Stimulated activated naive CD8-positive, alpha-beta T cell treated with anti-CD3 and anti-CD28 coated beads, Interleukin-15, Interleukin-2, amounts not matched to agents 100 U/mL and 50 U/mL, for 24 hours (primary cell): ENCODE results near the gene NUDT8.
A peak's percentile ranks its signal among the peaks of the same experiment; 100 is the strongest.
"Not testable (repeated sequence)": the region's sequence is repeated elsewhere in the genome, so short reads cannot be mapped to it uniquely, and the experiment has no call there.

Source experiments
- ATAC-seq: fragments of 150-1000 bp; cut with Tn5 transposase; one replicate; pipeline ENCODE4 v1.10.0; 2021
- DNase-seq: peaks from one replicate; pipeline ENCODE4 v3.0.0; 2021

NUDT8 gene

GRCh38 chr11:67613313-67613959 lies 16.3 kb downstream of the NUDT8 start:
- ATAC-seq (no peak), DNase-seq (no peak)

- no peak for ATAC-seq
- no peak for DNase-seq
Observed at GRCh38 chr11:67612751-67613150, 17.0 kb downstream of the NUDT8 start.

- ATAC-seq = no peak
- no peak for DNase-seq
Observed at GRCh38 chr11:67611704-67612587, 17.8 kb downstream of the NUDT8 start.

GRCh38 chr11:67611165-67611564 lies 18.6 kb downstream of the NUDT8 start:
- ATAC-seq (no peak), DNase-seq (no peak)

GRCh38 chr11:67610302-67610868 lies 19.4 kb downstream of the NUDT8 start:
- no peak for ATAC-seq
- DNase-seq = no peak

- DNase-seq (no peak), ATAC-seq (no peak)
Observed at GRCh38 chr11:67609316-67609715, 20.4 kb downstream of the NUDT8 start.

GRCh38 chr11:67608486-67608885 lies 21.3 kb downstream of the NUDT8 start:
- ATAC-seq (no peak), DNase-seq (no peak)

GRCh38 chr11:67607507-67607906 lies 22.2 kb downstream of the NUDT8 start:
- DNase-seq (no peak), ATAC-seq (no peak)

- peak; percentile 98 for DNase-seq
- peak; percentile 99 for ATAC-seq
Observed at GRCh38 chr11:67606492-67607295, 23.0 kb downstream of the NUDT8 start, which contains the start of gene NDUFV1. Gene NDUFV1, plus strand, starts transcription at chr11:67606936. Its CDS starts 69 bp downstream, at chr11:67607005.

GRCh38 chr11:67606093-67606491 lies 23.6 kb downstream of the NUDT8 start:
- ATAC-seq (no peak), DNase-seq (no peak)

GRCh38 chr11:67605231-67606011 lies 24.3 kb downstream of the NUDT8 start:
- no peak for DNase-seq
- no peak for ATAC-seq

- ATAC-seq = no peak
- DNase-seq = no peak
Observed at GRCh38 chr11:67604815-67605214, 24.9 kb downstream of the NUDT8 start.

- not testable (repeated sequence) for DNase-seq, ATAC-seq
Observed at GRCh38 chr11:67604119-67604518, 25.6 kb downstream of the NUDT8 start.

- DNase-seq (no peak), ATAC-seq (no peak)
Observed at GRCh38 chr11:67601098-67601497, 28.6 kb downstream of the NUDT8 start.

GRCh38 chr11:67600324-67601029 lies 29.3 kb downstream of the NUDT8 start:
- ATAC-seq = no peak
- no peak for DNase-seq

- DNase-seq (no peak), ATAC-seq (no peak)
Observed at GRCh38 chr11:67599149-67599548, 30.6 kb downstream of the NUDT8 start.

- not testable (repeated sequence) for ATAC-seq, DNase-seq
Observed at GRCh38 chr11:67597963-67598362, 31.8 kb downstream of the NUDT8 start.

- not testable (repeated sequence) for DNase-seq, ATAC-seq
Observed at GRCh38 chr11:67597458-67597857, 32.3 kb downstream of the NUDT8 start.

GRCh38 chr11:67596753-67597300 lies 32.9 kb downstream of the NUDT8 start:
- no peak for ATAC-seq
- no peak for DNase-seq

- ATAC-seq (no peak), DNase-seq (no peak)
Observed at GRCh38 chr11:67594480-67594879, 35.3 kb downstream of the NUDT8 start.

- DNase-seq (no peak), ATAC-seq (no peak)
Observed at GRCh38 chr11:67593565-67593905, 36.2 kb downstream of the NUDT8 start.
